Coronary artery (tissue), 2 donors: ENCODE results near the gene PLD4.
"Not testable (repeated sequence)": the region's sequence is repeated elsewhere in the genome, so short reads cannot be mapped to it uniquely, and the experiment has no call there.

ENCODE experiments used
- DNase-seq: peaks from one replicate; pipeline ENCODE4 v3.0.0-alpha.2; 2017; ENCODE audit warnings: low spot score
- H3K27ac ChIP-seq, 2 donors: fragments of 200-600 bp; sonication (generic); one replicate each; pipeline ENCODE4 v1.5.1; 2016 to 2019
- H3K4me3 ChIP-seq: fragments of 200-600 bp; sonication (generic); 2 replicates; pipeline ENCODE4 v1.5.1; 2016; ENCODE audit warnings: mild to moderate bottlenecking, moderate library complexity
- CTCF ChIP-seq: fragments of 200-600 bp; sonication (generic); IDR thresholded peaks from one replicate; pipeline ENCODE4 v1.5.1; 2019; ENCODE audit warnings: antibody characterized with exemption

The PLD4 gene

GRCh38 chr14:104882991-104883660, 41.6 kb upstream of the PLD4 start:
- no peak for TF ChIP-seq CTCF
- no peak for DNase-seq
- Histone ChIP-seq H3K4me3 (no peak overlapping the region), H3K27ac (no peak overlapping the region)

GRCh38 chr14:104883681-104884361, 40.9 kb upstream of the PLD4 start:
- Histone ChIP-seq H3K27ac (no peak overlapping the region), H3K4me3 (no peak overlapping the region)
- DNase-seq, result no peak
- TF ChIP-seq CTCF, result no peak

GRCh38 chr14:104884381-104884780, 40.3 kb upstream of the PLD4 start:
- DNase-seq, H3K27ac ChIP-seq, H3K4me3 ChIP-seq: not testable (repeated sequence)

GRCh38 chr14:104885031-104885972, 39.4 kb upstream of the PLD4 start:
- Histone ChIP-seq H3K4me3 (no peak overlapping the region), H3K27ac (no peak overlapping the region)
- DNase-seq, result no peak
- no peak for TF ChIP-seq CTCF

GRCh38 chr14:104885973-104886689, 38.5 kb upstream of the PLD4 start:
- Histone ChIP-seq H3K27ac (no peak overlapping the region), H3K4me3 (no peak overlapping the region)
- no peak for TF ChIP-seq CTCF
- no peak for DNase-seq

GRCh38 chr14:104886690-104887622, 37.7 kb upstream of the PLD4 start:
- Histone ChIP-seq H3K27ac (no peak overlapping the region), H3K4me3 (no peak overlapping the region)
- TF ChIP-seq CTCF, result no peak
- no peak for DNase-seq
